HepG2 (cell line): ENCODE results near the gene ADAD2. TPM values are rescaled to one million over a fixed set of nuclear protein-coding genes. Genes with fewer than 3 reads are reported as not detected.

Source experiments
- ADNP ChIP-seq: sonication (generic); formaldehyde crosslinking; IDR thresholded peaks from 2 replicates; pipeline ENCODE4 v1.4.0; 2020; ENCODE audit warnings: missing genetic modification reagents
- AGO1 ChIP-seq: fragments of 200-400 bp; formaldehyde crosslinking; IDR thresholded peaks from 2 replicates; pipeline ENCODE4 v1.6.1; 2017; ENCODE audit warnings: mild to moderate bottlenecking, low read depth, low read length, moderate library complexity; ENCODE audit not compliant: poor library complexity, severe bottlenecking
- AGO2 ChIP-seq: fragments of 200-400 bp; formaldehyde crosslinking; optimal IDR thresholded peaks from 2 replicates; pipeline ENCODE3; 2017; ENCODE audit warnings: mild to moderate bottlenecking, low read depth, low read length, moderate library complexity
- CBFB ChIP-seq: sonication (generic); formaldehyde crosslinking; IDR thresholded peaks from 2 replicates; pipeline ENCODE4 v1.4.0; 2020; ENCODE audit warnings: missing genetic modification reagents
- CHCHD3 ChIP-seq: sonication (generic); formaldehyde crosslinking; IDR thresholded peaks from 2 replicates; pipeline ENCODE4 v1.8.0; 2022; ENCODE audit warnings: mild to moderate bottlenecking, missing genetic modification reagents, moderate library complexity
- DMAP1 ChIP-seq: IDR thresholded peaks from 2 replicates; pipeline ENCODE4 v1.6.1; 2016
- FOXO1 ChIP-seq: sonication (generic); formaldehyde crosslinking; IDR thresholded peaks from 2 replicates; pipeline ENCODE4 v1.4.0; 2020; ENCODE audit warnings: missing genetic modification reagents
- HNF1A ChIP-seq, 2 experiments: sonication (generic) in 1 of 2; formaldehyde crosslinking in 1 of 2; IDR thresholded peaks; 2 replicates each; pipeline versions ENCODE4 v1.4.0 to v1.6.1; 2016 to 2020; ENCODE audit warnings: borderline replicate concordance in 1 of 2, low read depth in 1 of 2, mild to moderate bottlenecking in 1 of 2, missing genetic modification reagents in 1 of 2
- LBX2 ChIP-seq: sonication (generic); formaldehyde crosslinking; IDR thresholded peaks from 2 replicates; pipeline ENCODE4 v1.5.0; 2020; ENCODE audit warnings: missing genetic modification reagents, mild to moderate bottlenecking, borderline replicate concordance
- LCORL ChIP-seq, 2 experiments: fragments of 450-650 bp in 1 of 2; sonication (generic) in 1 of 2; formaldehyde crosslinking in 1 of 2; IDR thresholded peaks; 2 replicates each; pipeline versions ENCODE4 v1.5.0 to v1.6.1; 2017 to 2020; ENCODE audit warnings: antibody characterized with exemption in 1 of 2, missing genetic modification reagents in 1 of 2
- SMYD3 ChIP-seq: sonication (generic); formaldehyde crosslinking; IDR thresholded peaks from 2 replicates; pipeline ENCODE4 v1.8.1; 2023; ENCODE audit warnings: mild to moderate bottlenecking, missing genetic modification reagents
- ZNF205 ChIP-seq: IDR thresholded peaks from 2 replicates; pipeline ENCODE4 v1.6.1; 2018; ENCODE audit warnings: missing biosample characterization, missing genetic modification reagents
- ZNF614 ChIP-seq: IDR thresholded peaks from 2 replicates; pipeline ENCODE4 v1.6.1; 2018; ENCODE audit warnings: missing biosample characterization, missing genetic modification reagents, inconsistent platforms, borderline replicate concordance
- ZNF639 ChIP-seq: conservative IDR thresholded peaks from 2 replicates; pipeline ENCODE4 v1.6.1; 2018; ENCODE audit warnings: missing genetic modification reagents
- ZNF646 ChIP-seq: sonication (generic); formaldehyde crosslinking; IDR thresholded peaks from 2 replicates; pipeline ENCODE4 v1.9.0; 2021; ENCODE audit warnings: mild to moderate bottlenecking, missing genetic modification reagents
- ZSCAN12 ChIP-seq: sonication (generic); formaldehyde crosslinking; IDR thresholded peaks from 2 replicates; pipeline ENCODE4 v1.9.0; 2021; ENCODE audit warnings: mild to moderate bottlenecking, missing genetic modification reagents
- polyA plus RNA-seq, 8 experiments: library from polyadenylated mRNA; depleted of rRNA in 3 of 8; stranded (reverse) in 7 of 8; unstranded in 1 of 8; fragments of >200 nt; fragmentation: Illumina TruSeq in 4 of 8; extraction: Trizol in 4 of 8; gene quantifications; 2 replicates each; pipeline versions ENCODE4 v1.2.1 to v1.2.3, GENCODE V29; 2011 to 2016; ENCODE audit warnings: low read depth in 4 of 8, missing spikeins in 1 of 8, mixed read lengths in 1 of 8; ENCODE audit not compliant: insufficient read depth in 1 of 8
- total RNA-seq, 5 experiments: library from RNA; depleted of rRNA; stranded (reverse); fragments of >200 nt; fragmentation: Illumina TruSeq; extraction: Trizol; gene quantifications; 2 replicates each; pipeline ENCODE4 v1.2.3, GENCODE V29; 2016; ENCODE audit warnings: low read depth in 1 of 5

ADAD2 gene
- total and polyA plus RNA-seq, 2 of the 13 experiments (the other 11 are each of a cell fraction or from before 2014, with no cell fraction given) = not detected

- TF ChIP-seq ZNF646 (CRISPR knock-in tag) (no peak), ZNF639 (CRISPR knock-in tag) (peak; percentile 78; the same call in 1 of the 2 replicates), CBFB (CRISPR knock-in tag) (peak; percentile 91; the same call in 1 of the 2 replicates), ZNF614 (CRISPR knock-in tag) (peak; percentile 94), ZSCAN12 (CRISPR knock-in tag) (peak; percentile 92; the same call in 1 of the 2 replicates), LCORL (IDR thresholded peaks at IDR 0.05) (no peak), LCORL (CRISPR knock-in tag; IDR thresholded peaks at IDR 0.05) (peak; percentile 72), HNF1A (IDR thresholded peaks at IDR 0.05; ENCODE audit: low read depth) (0 out of 2 replicates have a peak, but pooled peaks have one; percentile 26), HNF1A (CRISPR knock-in tag; IDR thresholded peaks at IDR 0.05; ENCODE audit: borderline replicate concordance) (no peak; the same call in 1 of the 2 replicates), AGO1 (peak; percentile 88), AGO2 (peak; percentile 53), LBX2 (CRISPR knock-in tag) (no peak), CHCHD3 (CRISPR knock-in tag) (0 out of 2 replicates have a peak, but pooled peaks have one; percentile 31), ZNF205 (CRISPR knock-in tag) (peak; percentile 68), SMYD3 (peak; percentile 67), DMAP1 (peak; percentile 88), ADNP (CRISPR knock-in tag) (peak; percentile 93), FOXO1 (no peak)
These were observed 4.1 kb upstream of the ADAD2 start, which contains the start of gene TAF1C (continued) for GRCh38 chr16:84186685-84187437.
